SK-N-SH treated with all-trans-retinoic acid at 6 μM for 48 hours (cell line): ENCODE results near the gene RPA3.

ENCODE experiments used
- ESRRG ChIP-seq: fragments of 250-450 bp; sonication (Bioruptor Pico); IDR thresholded peaks from 2 replicates; pipeline ENCODE4 v1.6.1; 2021; ENCODE audit warnings: mild to moderate bottlenecking
- OSR1 ChIP-seq: fragments of 250-450 bp; sonication (Bioruptor Pico); IDR thresholded peaks from 2 replicates; pipeline ENCODE4 v1.8.0; 2022; ENCODE audit warnings: moderate library complexity, mild to moderate bottlenecking, inconsistent platforms
- PPARA ChIP-seq: fragments of 250-450 bp; sonication (Bioruptor Pico); IDR thresholded peaks from 2 replicates; pipeline ENCODE4 v1.5.0; 2020; ENCODE audit warnings: mild to moderate bottlenecking, borderline replicate concordance
- TCF4 ChIP-seq: fragments of 250-450 bp; sonication (Bioruptor Pico); IDR thresholded peaks from 2 replicates; pipeline ENCODE4 v1.8.0; 2021; ENCODE audit warnings: mild to moderate bottlenecking, moderate library complexity, borderline replicate concordance
- ZC3H10 ChIP-seq: fragments of 250-450 bp; sonication (Bioruptor Pico); IDR thresholded peaks from 2 replicates; pipeline ENCODE4 v1.5.1; 2021; ENCODE audit warnings: mild to moderate bottlenecking, moderate library complexity
- ZFP3 ChIP-seq: fragments of 250-450 bp; sonication (Bioruptor Pico); IDR thresholded peaks from 2 replicates; pipeline ENCODE4 v1.5.0; 2020; ENCODE audit warnings: mild to moderate bottlenecking, moderate library complexity
- TF ChIP-seq, protein P1 (sequence below): fragments of 250-450 bp; sonication (Bioruptor Pico); IDR thresholded peaks from 2 replicates; pipeline ENCODE4 v1.5.0; 2020; ENCODE audit warnings: mild to moderate bottlenecking, moderate library complexity
- TF ChIP-seq, protein P2 (sequence below): fragments of 250-450 bp; sonication (Bioruptor Pico); IDR thresholded peaks from 2 replicates; pipeline ENCODE4 v1.8.0; 2020; ENCODE audit warnings: mild to moderate bottlenecking, moderate library complexity, borderline replicate concordance

DNA sequence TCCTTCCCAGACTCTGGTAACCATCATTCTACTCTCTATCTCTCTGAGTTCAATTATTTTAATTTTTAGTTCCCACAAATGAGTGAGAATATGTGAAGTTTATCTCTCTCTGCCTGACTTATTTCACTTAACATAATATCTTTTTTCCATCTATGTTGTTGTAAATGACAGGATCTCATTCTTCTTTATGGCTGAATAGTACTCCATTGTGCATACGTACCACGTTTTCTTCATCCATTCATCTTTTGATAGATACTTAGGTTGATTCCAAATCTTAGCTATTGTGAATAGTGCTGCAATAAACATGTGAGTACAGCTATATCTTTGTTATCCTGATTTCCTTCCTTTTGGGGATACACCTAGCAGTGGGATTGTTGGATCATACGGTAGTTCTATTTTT lies 23.9 kb downstream of the RPA3 start:
- no peak for TF ChIP-seq PPARA (CRISPR knock-in tag)
- TF ChIP-seq TCF4 (CRISPR knock-in tag), result no peak
- TF ChIP-seq ESRRG (CRISPR knock-in tag), result no peak
- no peak for TF ChIP-seq OSR1
- TF ChIP-seq ZC3H10 (CRISPR knock-in tag), result no peak
- TF ChIP-seq ZFP3, result no peak
- TF ChIP-seq, protein P1, sequence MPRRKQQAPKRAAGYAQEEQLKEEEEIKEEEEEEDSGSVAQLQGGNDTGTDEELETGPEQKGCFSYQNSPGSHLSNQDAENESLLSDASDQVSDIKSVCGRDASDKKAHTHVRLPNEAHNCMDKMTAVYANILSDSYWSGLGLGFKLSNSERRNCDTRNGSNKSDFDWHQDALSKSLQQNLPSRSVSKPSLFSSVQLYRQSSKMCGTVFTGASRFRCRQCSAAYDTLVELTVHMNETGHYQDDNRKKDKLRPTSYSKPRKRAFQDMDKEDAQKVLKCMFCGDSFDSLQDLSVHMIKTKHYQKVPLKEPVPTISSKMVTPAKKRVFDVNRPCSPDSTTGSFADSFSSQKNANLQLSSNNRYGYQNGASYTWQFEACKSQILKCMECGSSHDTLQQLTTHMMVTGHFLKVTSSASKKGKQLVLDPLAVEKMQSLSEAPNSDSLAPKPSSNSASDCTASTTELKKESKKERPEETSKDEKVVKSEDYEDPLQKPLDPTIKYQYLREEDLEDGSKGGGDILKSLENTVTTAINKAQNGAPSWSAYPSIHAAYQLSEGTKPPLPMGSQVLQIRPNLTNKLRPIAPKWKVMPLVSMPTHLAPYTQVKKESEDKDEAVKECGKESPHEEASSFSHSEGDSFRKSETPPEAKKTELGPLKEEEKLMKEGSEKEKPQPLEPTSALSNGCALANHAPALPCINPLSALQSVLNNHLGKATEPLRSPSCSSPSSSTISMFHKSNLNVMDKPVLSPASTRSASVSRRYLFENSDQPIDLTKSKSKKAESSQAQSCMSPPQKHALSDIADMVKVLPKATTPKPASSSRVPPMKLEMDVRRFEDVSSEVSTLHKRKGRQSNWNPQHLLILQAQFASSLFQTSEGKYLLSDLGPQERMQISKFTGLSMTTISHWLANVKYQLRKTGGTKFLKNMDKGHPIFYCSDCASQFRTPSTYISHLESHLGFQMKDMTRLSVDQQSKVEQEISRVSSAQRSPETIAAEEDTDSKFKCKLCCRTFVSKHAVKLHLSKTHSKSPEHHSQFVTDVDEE (CRISPR knock-in tag), result no peak
- TF ChIP-seq, protein P2, sequence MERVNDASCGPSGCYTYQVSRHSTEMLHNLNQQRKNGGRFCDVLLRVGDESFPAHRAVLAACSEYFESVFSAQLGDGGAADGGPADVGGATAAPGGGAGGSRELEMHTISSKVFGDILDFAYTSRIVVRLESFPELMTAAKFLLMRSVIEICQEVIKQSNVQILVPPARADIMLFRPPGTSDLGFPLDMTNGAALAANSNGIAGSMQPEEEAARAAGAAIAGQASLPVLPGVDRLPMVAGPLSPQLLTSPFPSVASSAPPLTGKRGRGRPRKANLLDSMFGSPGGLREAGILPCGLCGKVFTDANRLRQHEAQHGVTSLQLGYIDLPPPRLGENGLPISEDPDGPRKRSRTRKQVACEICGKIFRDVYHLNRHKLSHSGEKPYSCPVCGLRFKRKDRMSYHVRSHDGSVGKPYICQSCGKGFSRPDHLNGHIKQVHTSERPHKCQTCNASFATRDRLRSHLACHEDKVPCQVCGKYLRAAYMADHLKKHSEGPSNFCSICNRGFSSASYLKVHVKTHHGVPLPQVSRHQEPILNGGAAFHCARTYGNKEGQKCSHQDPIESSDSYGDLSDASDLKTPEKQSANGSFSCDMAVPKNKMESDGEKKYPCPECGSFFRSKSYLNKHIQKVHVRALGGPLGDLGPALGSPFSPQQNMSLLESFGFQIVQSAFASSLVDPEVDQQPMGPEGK (CRISPR knock-in tag), result no peak
